ENCODE measurements around the gene ATP6V0C. TPM values are rescaled to one million over a fixed set of nuclear protein-coding genes. Genes with fewer than 3 reads are reported as not detected.

The ATP6V0C gene
- total RNA-seq, 1 experiment from 2014 or later = 173 TPM

GRCh38 chr16:2474877-2475412, 38.8 kb upstream of the ATP6V0C start, which contains the start of gene TBC1D24:
Gene TBC1D24 (plus strand): TSS chr16:2475127. CDS start chr16:2496149, 21,022 bp downstream.
- POLR2A ChIA-PET = interaction anchor here (0.7 to 2.5 kb wide), 12 partner anchors 11 to 408 kb away, joined by 3 to 11 read pairs (median 4); partner anchors contain the start of genes AMDHD2, CCNF, ECI1 and FLYWCH2
- H3K4me1 Mint-ChIP-seq (ENCODE audit: insufficient read depth, unreplicated experiment) = peaks cover 16% of the 10 kb centered on the region
- TF ChIP-seq CTCF (IDR thresholded peaks at IDR 0.05; ENCODE audit: unreplicated experiment) = no peak
- peak within 1 kb of the TSS; percentile 35 for H3K27ac Mint-ChIP-seq (ENCODE audit: low read depth, unreplicated experiment)
- intact Hi-C loops (cut with micrococcal nuclease) = loop anchor here (2.0 kb wide), 1 partner anchor 40 kb away; no protein-coding TSS in a partner anchor
- peak within 1 kb of the TSS; percentile 74 for H3K4me3 Mint-ChIP-seq (ENCODE audit: unreplicated experiment)
- H3K9me3 Mint-ChIP-seq (ENCODE audit: unreplicated experiment) = no peaks in the 10 kb centered on the region
- H3K36me3 Mint-ChIP-seq (ENCODE audit: insufficient read depth, unreplicated experiment) = peaks cover 6% of the 10 kb centered on the region
- peak; percentile 79 for DNase-seq (ENCODE audit: unreplicated experiment)
- CTCF ChIA-PET = interaction anchor here (0.6 kb wide), 2 partner anchors 320 to 1071 kb away, joined by 3 read pairs; partner anchors contain the start of gene TRAF7
- H3K27me3 Mint-ChIP-seq (ENCODE audit: insufficient read depth, unreplicated experiment) = no peaks in the 10 kb centered on the region
- no TSS peak for BruUV-seq (replicated peaks)

- POLR2A ChIA-PET = interaction anchor here (0.6 to 2.5 kb wide), 12 partner anchors 12 to 407 kb away, joined by 3 to 11 read pairs (median 4); partner anchors contain the start of genes AMDHD2, CCNF, ECI1 and FLYWCH2
- H3K4me1 Mint-ChIP-seq (ENCODE audit: insufficient read depth, unreplicated experiment) = peaks cover 16% of the 10 kb centered on the region
- DNase-seq (ENCODE audit: unreplicated experiment) = no peak
- peak overlapping the region; percentile 74 for H3K4me3 Mint-ChIP-seq (ENCODE audit: unreplicated experiment)
- CTCF ChIA-PET = interaction anchor here (0.6 kb wide), 1 partner anchor 1072 kb away, joined by 3 read pairs; no protein-coding TSS in a partner anchor
- intact Hi-C loops (cut with micrococcal nuclease) = loop anchor here (2.0 kb wide), 1 partner anchor 39 kb away; no protein-coding TSS in a partner anchor
- no peaks in the 10 kb centered on the region for H3K9me3 Mint-ChIP-seq (ENCODE audit: unreplicated experiment)
- TF ChIP-seq CTCF (IDR thresholded peaks at IDR 0.05; ENCODE audit: unreplicated experiment) = no peak
- no peaks in the 10 kb centered on the region for H3K27me3 Mint-ChIP-seq (ENCODE audit: insufficient read depth, unreplicated experiment)
- H3K27ac Mint-ChIP-seq (ENCODE audit: low read depth, unreplicated experiment) = no peak overlapping the region
- BruUV-seq (replicated peaks) = no TSS peak
- H3K36me3 Mint-ChIP-seq (ENCODE audit: insufficient read depth, unreplicated experiment) = peaks cover 10% of the 10 kb centered on the region
These were observed 38.1 kb upstream of the ATP6V0C start for GRCh38 chr16:2475413-2476344.

- DNase-seq (ENCODE audit: unreplicated experiment) = no peak
- ChIA-PET POLR2A (interaction anchor here (0.6 kb wide), 1 partner anchor 218 kb away, joined by 3 read pairs; no protein-coding TSS in a partner anchor), CTCF (no interaction called here)
- intact Hi-C loops (cut with micrococcal nuclease) = no loop called here
- H3K4me3 Mint-ChIP-seq (ENCODE audit: unreplicated experiment) = peak overlapping the region; percentile 74
- no peak for TF ChIP-seq CTCF (IDR thresholded peaks at IDR 0.05; ENCODE audit: unreplicated experiment)
- H3K4me1 Mint-ChIP-seq (ENCODE audit: insufficient read depth, unreplicated experiment) = peaks cover 16% of the 10 kb centered on the region
- peaks cover 10% of the 10 kb centered on the region for H3K36me3 Mint-ChIP-seq (ENCODE audit: insufficient read depth, unreplicated experiment)
- H3K27me3 Mint-ChIP-seq (ENCODE audit: insufficient read depth, unreplicated experiment) = no peaks in the 10 kb centered on the region
- no peaks in the 10 kb centered on the region for H3K9me3 Mint-ChIP-seq (ENCODE audit: unreplicated experiment)
- no TSS peak for BruUV-seq (replicated peaks)
- no peak overlapping the region for H3K27ac Mint-ChIP-seq (ENCODE audit: low read depth, unreplicated experiment)
These were observed 37.4 kb upstream of the ATP6V0C start for GRCh38 chr16:2476345-2476720.

- ChIA-PET CTCF (interaction anchor here (0.5 kb wide), 1 partner anchor 10 kb away, joined by 4 read pairs; no protein-coding TSS in a partner anchor), POLR2A (no interaction called here)
- BruUV-seq (replicated peaks) = no TSS peak
- no peak overlapping the region for H3K27ac Mint-ChIP-seq (ENCODE audit: low read depth, unreplicated experiment)
- peaks cover 10% of the 10 kb centered on the region for H3K36me3 Mint-ChIP-seq (ENCODE audit: insufficient read depth, unreplicated experiment)
- no peak for TF ChIP-seq CTCF (IDR thresholded peaks at IDR 0.05; ENCODE audit: unreplicated experiment)
- no peak overlapping the region for H3K4me3 Mint-ChIP-seq (ENCODE audit: unreplicated experiment)
- no peaks in the 10 kb centered on the region for H3K9me3 Mint-ChIP-seq (ENCODE audit: unreplicated experiment)
- no peaks in the 10 kb centered on the region for H3K27me3 Mint-ChIP-seq (ENCODE audit: insufficient read depth, unreplicated experiment)
- intact Hi-C loops (cut with micrococcal nuclease) = no loop called here
- H3K4me1 Mint-ChIP-seq (ENCODE audit: insufficient read depth, unreplicated experiment) = peaks cover 16% of the 10 kb centered on the region
- no peak for DNase-seq (ENCODE audit: unreplicated experiment)
These were observed 37.0 kb upstream of the ATP6V0C start for GRCh38 chr16:2476741-2477140.
